AG04449 (cell line): ENCODE data around the gene CNTNAP2.

Experiments
- CTCF ChIA-PET: fragments of 350-600 bp; formaldehyde crosslinking; extraction: SDS; loops from one replicate; lab custom pipeline; 2021; ENCODE audit warnings: antibody characterized with exemption; lab: Yijun Ruan, JAX
- POLR2A ChIA-PET: fragments of 400-600, 350-600 bp; formaldehyde crosslinking; extraction: SDS; loops from one replicate; lab custom pipeline; 2020; ENCODE audit warnings: antibody characterized with exemption, inconsistent platforms; lab: Yijun Ruan, JAX
- DNase-seq: peaks from one replicate; pipeline ENCODE4 v3.0.0-alpha.2; 2010; ENCODE audit warnings: low read depth, low spot score
- H3K4me3 ChIP-seq: 2 replicates; pipeline ENCODE4 v1.5.1; 2011; ENCODE audit warnings: low read depth, mild to moderate bottlenecking, control low read depth, low read length
- TF ChIP-seq, protein P1 (sequence below): IDR thresholded peaks from one replicate; pipeline ENCODE4 v1.5.1; 2011; ENCODE audit warnings: mild to moderate bottlenecking, moderate library complexity, low read length, control low read depth, inconsistent platforms; ENCODE audit not compliant: insufficient read depth; ENCODE audit errors: missing control alignments

Gene CNTNAP2

DNA sequence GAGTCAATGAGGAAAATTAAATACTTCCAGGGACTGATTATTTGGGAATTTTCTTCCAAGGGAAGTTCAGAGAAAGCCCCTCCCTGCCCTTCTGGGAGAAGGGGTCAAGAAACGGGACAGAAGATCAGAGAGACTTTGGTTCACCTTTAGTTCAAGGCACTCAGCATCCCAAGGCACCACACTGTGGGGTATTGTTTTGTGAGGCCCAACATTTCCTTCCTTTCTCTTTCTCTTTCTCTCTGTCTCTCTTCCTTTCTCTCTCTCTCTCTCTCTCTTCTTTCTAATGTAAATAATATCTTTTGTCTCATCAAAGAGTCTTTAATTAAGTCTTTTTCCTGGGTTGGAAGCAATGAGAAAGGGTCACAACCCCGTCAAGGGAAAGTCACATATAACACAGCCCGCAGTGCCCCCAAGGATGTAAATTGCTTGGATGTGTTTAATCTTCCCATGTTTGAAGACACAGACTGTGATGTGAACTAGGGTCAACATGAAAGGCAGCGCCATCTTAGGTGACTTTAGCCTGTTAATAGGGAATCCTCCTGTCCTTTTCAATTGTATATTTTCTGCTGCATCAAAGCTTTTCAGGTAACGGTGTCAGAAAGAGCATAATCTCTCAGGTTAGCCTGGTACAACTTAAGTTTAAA lies 1490.7 kb downstream of the CNTNAP2 start:
- TF ChIP-seq, protein P1, sequence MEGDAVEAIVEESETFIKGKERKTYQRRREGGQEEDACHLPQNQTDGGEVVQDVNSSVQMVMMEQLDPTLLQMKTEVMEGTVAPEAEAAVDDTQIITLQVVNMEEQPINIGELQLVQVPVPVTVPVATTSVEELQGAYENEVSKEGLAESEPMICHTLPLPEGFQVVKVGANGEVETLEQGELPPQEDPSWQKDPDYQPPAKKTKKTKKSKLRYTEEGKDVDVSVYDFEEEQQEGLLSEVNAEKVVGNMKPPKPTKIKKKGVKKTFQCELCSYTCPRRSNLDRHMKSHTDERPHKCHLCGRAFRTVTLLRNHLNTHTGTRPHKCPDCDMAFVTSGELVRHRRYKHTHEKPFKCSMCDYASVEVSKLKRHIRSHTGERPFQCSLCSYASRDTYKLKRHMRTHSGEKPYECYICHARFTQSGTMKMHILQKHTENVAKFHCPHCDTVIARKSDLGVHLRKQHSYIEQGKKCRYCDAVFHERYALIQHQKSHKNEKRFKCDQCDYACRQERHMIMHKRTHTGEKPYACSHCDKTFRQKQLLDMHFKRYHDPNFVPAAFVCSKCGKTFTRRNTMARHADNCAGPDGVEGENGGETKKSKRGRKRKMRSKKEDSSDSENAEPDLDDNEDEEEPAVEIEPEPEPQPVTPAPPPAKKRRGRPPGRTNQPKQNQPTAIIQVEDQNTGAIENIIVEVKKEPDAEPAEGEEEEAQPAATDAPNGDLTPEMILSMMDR = no peak
- H3K4me3 ChIP-seq = no peak overlapping the region
- ChIA-PET POLR2A (no interaction called here), CTCF (no interaction called here)
- no peak for DNase-seq

DNA sequence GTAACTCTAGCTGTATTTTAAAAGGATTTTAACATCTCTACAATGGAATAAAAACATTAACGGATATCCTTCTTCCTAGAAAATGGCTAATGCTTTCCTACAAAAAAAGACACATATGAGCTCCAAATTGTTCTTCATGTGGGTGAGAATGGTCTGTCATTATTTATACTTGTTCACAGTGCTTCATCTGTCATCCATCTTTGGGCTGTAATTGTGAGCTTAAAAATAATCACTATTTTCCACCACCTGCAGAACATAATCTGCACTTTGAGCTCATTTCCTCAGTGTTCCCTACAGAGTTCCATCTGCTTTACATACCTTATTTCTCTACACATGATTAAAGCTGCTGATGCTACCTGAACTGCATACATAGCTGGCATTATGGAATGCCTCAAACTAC lies 1494.8 kb downstream of the CNTNAP2 start:
- TF ChIP-seq, protein P1 = no peak
- ChIA-PET CTCF (interaction anchor here (1.6 kb wide), 1 partner anchor 179 kb away, joined by 5 read pairs; no protein-coding TSS in a partner anchor), POLR2A (no interaction called here)
- no peak overlapping the region for H3K4me3 ChIP-seq
- DNase-seq = no peak

DNA sequence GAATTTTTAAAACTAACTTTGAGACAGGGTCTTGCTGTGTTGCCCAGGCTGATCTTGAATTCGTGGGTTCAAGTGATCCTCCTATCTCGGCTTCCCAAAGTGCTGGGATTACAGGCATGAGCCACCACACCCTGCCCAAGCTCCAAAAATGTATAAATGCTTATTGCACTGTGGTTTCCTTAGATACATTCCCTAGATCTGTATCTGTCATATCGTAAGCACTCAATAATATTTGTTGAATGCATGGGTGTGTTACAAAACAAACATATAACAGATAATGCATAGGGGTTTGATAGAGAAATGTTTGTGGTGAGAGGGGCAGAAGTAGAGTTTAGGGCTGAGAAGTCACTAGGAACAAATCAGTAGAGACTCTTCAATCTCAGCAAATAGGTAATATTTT lies 1518.7 kb downstream of the CNTNAP2 start:
- TF ChIP-seq, protein P1 = no peak
- POLR2A ChIA-PET = no interaction called here

DNA sequence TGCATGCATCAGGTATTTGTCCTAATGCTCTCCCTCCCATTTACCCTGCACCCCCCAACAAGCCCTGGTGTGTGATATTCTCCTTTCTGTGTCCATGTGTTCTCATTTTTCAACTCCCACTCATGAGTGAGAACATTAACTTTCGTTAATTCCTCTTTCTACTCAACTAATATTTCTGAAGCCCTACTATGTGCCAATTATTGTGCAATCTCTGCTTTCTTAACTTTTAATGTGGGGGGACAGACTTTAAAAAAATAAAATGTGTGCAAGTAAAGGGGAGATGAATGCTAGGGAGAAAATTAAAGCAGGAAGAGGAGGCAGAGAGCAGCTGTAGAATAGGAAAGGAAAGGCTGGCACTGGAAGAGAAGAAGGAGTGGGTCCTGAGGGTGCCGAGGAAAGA lies 1520.0 kb downstream of the CNTNAP2 start:
- TF ChIP-seq, protein P1 = no peak
- H3K4me3 ChIP-seq = no peak overlapping the region
- CTCF ChIA-PET = no interaction called here
- POLR2A ChIA-PET = no interaction called here
- DNase-seq = no peak

More for the DNA sequence above, 1518.7 kb downstream of the CNTNAP2 start:
- DNase-seq = no peak
- H3K4me3 ChIP-seq = no peak overlapping the region
- CTCF ChIA-PET = no interaction called here

DNA sequence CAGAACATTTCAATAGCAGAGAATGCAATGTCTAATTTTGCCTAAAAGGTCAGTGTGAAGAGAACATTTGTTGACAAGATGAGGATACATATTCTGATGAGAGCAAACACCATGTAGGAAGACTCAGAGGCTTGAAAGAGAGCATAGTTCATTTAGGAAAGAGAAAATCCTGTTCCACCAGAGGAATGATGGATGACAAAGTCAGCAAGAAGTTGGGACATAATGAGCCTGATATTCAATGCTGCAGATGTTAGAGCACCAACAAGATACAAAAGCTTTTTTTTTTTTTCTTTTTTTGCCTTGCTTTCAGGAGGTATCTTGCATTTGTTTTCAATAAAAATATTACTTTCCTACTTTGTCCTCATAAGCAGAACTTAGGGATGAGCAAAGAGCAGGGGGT lies 1522.0 kb downstream of the CNTNAP2 start:
- TF ChIP-seq, protein P1 = no peak
- no peak for DNase-seq
- no peak overlapping the region for H3K4me3 ChIP-seq
- ChIA-PET CTCF (no interaction called here), POLR2A (no interaction called here)

DNA sequence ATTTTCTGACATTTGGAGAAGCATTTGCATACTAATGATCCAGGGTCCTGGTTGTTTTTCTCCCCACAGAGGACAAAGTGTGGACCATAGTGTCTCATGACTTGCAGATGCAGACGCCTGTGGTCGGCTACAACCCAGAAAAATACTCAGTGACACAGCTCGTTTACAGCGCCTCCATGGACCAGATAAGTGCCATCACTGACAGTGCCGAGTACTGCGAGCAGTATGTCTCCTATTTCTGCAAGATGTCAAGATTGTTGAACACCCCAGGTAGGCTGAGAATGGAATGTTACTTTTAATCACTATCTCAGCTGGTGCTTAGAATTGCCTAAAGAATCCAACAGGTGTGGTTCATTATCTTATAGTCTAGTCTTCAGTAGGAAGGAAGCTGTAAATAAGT lies 1522.4 kb downstream of the CNTNAP2 start:
- TF ChIP-seq, protein P1 = no peak
- ChIA-PET POLR2A (no interaction called here), CTCF (no interaction called here)
- no peak for DNase-seq
- H3K4me3 ChIP-seq = no peak overlapping the region
